IMR-90 (cell line): ENCODE results near the gene FBP1. TPM values are rescaled to one million over a fixed set of nuclear protein-coding genes. Genes with fewer than 3 reads are reported as not detected.

Experiments used
- ATAC-seq: fragments of 200-7000 bp; cut with Tn5 transposase; 2 replicates; pipeline ENCODE4 v1.9.1; 2020; ENCODE audit warnings: low read depth, mild to moderate bottlenecking, moderate library complexity
- BruUV-seq: library from RNA; stranded (reverse); fragments of 400-500 nt; replicated peaks from 2 replicates; lab custom pipeline; 2021; lab: Mats Ljungman, UMichigan
- CTCF ChIA-PET: fragments of 300-600 bp; formaldehyde crosslinking; extraction: SDS; loops from one replicate; lab custom pipeline; 2021; ENCODE audit warnings: antibody characterized with exemption; lab: Yijun Ruan, JAX
- POLR2A ChIA-PET: fragments of 300-600 bp; sonication (Branson Sonifier 250); formaldehyde crosslinking; loops from one replicate; lab custom pipeline; 2022; ENCODE audit warnings: antibody characterized with exemption; ENCODE audit not compliant: unreplicated experiment; lab: Charles Lee
- DNase-seq: peaks from one replicate; pipeline ENCODE4 v3.0.0; 2013
- H2AFZ ChIP-seq: replicated peaks from 2 replicates; pipeline ENCODE3; 2013; ENCODE audit warnings: low read length, mild to moderate bottlenecking; ENCODE audit not compliant: poor library complexity
- H2AK5ac ChIP-seq: 2 replicates; pipeline ENCODE4 v1.6.1; 2013; ENCODE audit warnings: low read depth, low read length, inconsistent platforms
- H2AK9ac ChIP-seq: replicated peaks from 2 replicates; pipeline ENCODE3; 2013; ENCODE audit warnings: mild to moderate bottlenecking, low read depth, low read length, moderate library complexity; ENCODE audit not compliant: poor library complexity
- H2BK120ac ChIP-seq: 2 replicates; pipeline ENCODE4 v1.6.1; 2013; ENCODE audit warnings: low read depth, low read length, inconsistent platforms
- H2BK15ac ChIP-seq: 3 replicates; pipeline ENCODE4 v1.6.1; 2013; ENCODE audit warnings: low read depth, low read length, inconsistent platforms
- H2BK20ac ChIP-seq: 2 replicates; pipeline ENCODE4 v1.6.1; 2013; ENCODE audit warnings: low read depth, mild to moderate bottlenecking, inconsistent platforms, low read length, moderate library complexity
- H2BK5ac ChIP-seq: 2 replicates; pipeline ENCODE4 v1.6.1; 2013; ENCODE audit warnings: mild to moderate bottlenecking, low read depth, low read length, inconsistent platforms; ENCODE audit not compliant: poor library complexity, severe bottlenecking
- H3K14ac ChIP-seq: replicated peaks from 2 replicates; pipeline ENCODE4 v1.6.1; 2013; ENCODE audit warnings: low read depth, low read length, inconsistent platforms
- H3K18ac ChIP-seq: 2 replicates; pipeline ENCODE4 v1.6.1; 2013; ENCODE audit warnings: low read depth, low read length, control low read depth
- H3K23ac ChIP-seq: 2 replicates; pipeline ENCODE4 v1.6.1; 2013; ENCODE audit warnings: low read depth, low read length, inconsistent platforms
- H3K27ac ChIP-seq: 2 replicates; pipeline ENCODE4 v1.5.1; 2013; ENCODE audit warnings: mild to moderate bottlenecking, control low read depth, low read length; ENCODE audit not compliant: insufficient read depth
- H3K27me3 ChIP-seq: 2 replicates; pipeline ENCODE4 v1.6.1; 2013; ENCODE audit warnings: low read length; ENCODE audit not compliant: control insufficient read depth, insufficient read depth
- H3K36me3 ChIP-seq: 2 replicates; pipeline ENCODE4 v1.6.1; 2013; ENCODE audit warnings: low read length, mixed read lengths; ENCODE audit not compliant: control insufficient read depth, insufficient read depth
- H3K4ac ChIP-seq: 2 replicates; pipeline ENCODE4 v1.6.1; 2013; ENCODE audit warnings: low read depth, low read length, inconsistent platforms
- H3K4me1 ChIP-seq: 2 replicates; pipeline ENCODE4 v1.6.1; 2013; ENCODE audit warnings: low read length, mixed read lengths; ENCODE audit not compliant: control insufficient read depth, insufficient read depth
- H3K4me2 ChIP-seq: 2 replicates; pipeline ENCODE4 v1.6.1; 2013; ENCODE audit warnings: low read depth, mild to moderate bottlenecking, control low read depth, low read length, moderate library complexity
- H3K4me3 ChIP-seq: 2 replicates; pipeline ENCODE4 v1.5.1; 2013; ENCODE audit warnings: low read depth, mild to moderate bottlenecking, control low read depth, low read length, moderate library complexity; ENCODE audit not compliant: insufficient read depth
- H3K56ac ChIP-seq: 2 replicates; pipeline ENCODE4 v1.6.1; 2013; ENCODE audit warnings: low read length, inconsistent platforms; ENCODE audit not compliant: insufficient read depth; ENCODE audit errors: extremely low read depth
- H3K79me1 ChIP-seq, 2 experiments: 2 replicates each; pipeline ENCODE4 v1.6.1; 2013; ENCODE audit warnings: low read length in 2 of 2, inconsistent platforms in 1 of 2, low read depth in 1 of 2
- H3K9ac ChIP-seq: 2 replicates; pipeline ENCODE4 v1.6.1; 2013; ENCODE audit warnings: low read depth, low read length, control low read depth
- H3K9me1 ChIP-seq: 2 replicates; pipeline ENCODE4 v1.6.1; 2013; ENCODE audit warnings: low read length, inconsistent platforms; ENCODE audit not compliant: insufficient read depth
- H3K9me3 ChIP-seq: 2 replicates; pipeline ENCODE4 v1.6.1; 2013; ENCODE audit warnings: low read length; ENCODE audit not compliant: control insufficient read depth, insufficient read depth
- H4K20me1 ChIP-seq: 2 replicates; pipeline ENCODE4 v1.6.1; 2013; ENCODE audit warnings: low read length, inconsistent platforms; ENCODE audit not compliant: insufficient read depth
- H4K5ac ChIP-seq: 2 replicates; pipeline ENCODE4 v1.6.1; 2013; ENCODE audit warnings: mild to moderate bottlenecking, low read depth, low read length, control low read depth
- H4K8ac ChIP-seq, 2 experiments: 2 replicates each; pipeline ENCODE4 v1.6.1; 2013; ENCODE audit warnings: low read depth in 2 of 2, low read length in 2 of 2, control low read depth in 1 of 2, inconsistent platforms in 1 of 2
- H4K91ac ChIP-seq: 2 replicates; pipeline ENCODE4 v1.6.1; 2013; ENCODE audit warnings: low read depth, low read length, inconsistent platforms; ENCODE audit not compliant: insufficient read depth
- BHLHE40 ChIP-seq: fragments of 150-350 bp; IDR thresholded peaks from 2 replicates; pipeline ENCODE4 v1.6.1; 2016; ENCODE audit warnings: mild to moderate bottlenecking, low read depth, low read length
- CEBPB ChIP-seq: IDR thresholded peaks from 2 replicates; pipeline ENCODE4 v1.6.1; 2012; ENCODE audit warnings: low read depth, low read length, improper control_type of control experiment
- CHD1 ChIP-seq: IDR thresholded peaks from 2 replicates; pipeline ENCODE4 v1.6.1; 2012; ENCODE audit warnings: low read depth, low read length, improper control_type of control experiment
- CTCF ChIP-seq: conservative IDR thresholded peaks from 2 replicates; pipeline ENCODE4 v1.5.1; 2012; ENCODE audit warnings: mild to moderate bottlenecking, low read depth, low read length, improper control_type of control experiment
- ELK1 ChIP-seq: fragments of 150-350 bp; IDR thresholded peaks from 2 replicates; pipeline ENCODE4 v1.6.1; 2016; ENCODE audit warnings: low read depth, mild to moderate bottlenecking, low read length, moderate library complexity, borderline replicate concordance
- FOS ChIP-seq: fragments of 150-350 bp; IDR thresholded peaks from 2 replicates; pipeline ENCODE4 v1.6.1; 2016; ENCODE audit warnings: low read depth, low read length
- MAFK ChIP-seq: IDR thresholded peaks from 2 replicates; pipeline ENCODE4 v1.6.1; 2012; ENCODE audit warnings: low read depth, low read length, improper control_type of control experiment
- MAZ ChIP-seq: IDR thresholded peaks from 2 replicates; pipeline ENCODE4 v1.6.1; 2012; ENCODE audit warnings: low read depth, mild to moderate bottlenecking, low read length, improper control_type of control experiment, moderate library complexity, borderline replicate concordance
- MXI1 ChIP-seq: IDR thresholded peaks from 2 replicates; pipeline ENCODE4 v1.6.1; 2012; ENCODE audit warnings: low read depth, mild to moderate bottlenecking, low read length, moderate library complexity, borderline replicate concordance
- NFE2L2 ChIP-seq: fragments of 150-350 bp; IDR thresholded peaks from 2 replicates; pipeline ENCODE4 v1.6.1; 2016; ENCODE audit warnings: low read depth, mild to moderate bottlenecking, low read length
- POLR2A ChIP-seq: IDR thresholded peaks from 2 replicates; pipeline ENCODE4 v1.6.1; 2012; ENCODE audit warnings: mild to moderate bottlenecking, low read depth, low read length
- RAD21 ChIP-seq: IDR thresholded peaks from 2 replicates; pipeline ENCODE4 v1.6.1; 2012; ENCODE audit warnings: low read length, improper control_type of control experiment
- RCOR1 ChIP-seq: IDR thresholded peaks from 2 replicates; pipeline ENCODE4 v1.6.1; 2012; ENCODE audit warnings: mild to moderate bottlenecking, low read length, improper control_type of control experiment; ENCODE audit not compliant: insufficient replicate concordance
- RFX5 ChIP-seq: IDR thresholded peaks from 2 replicates; pipeline ENCODE4 v1.8.0; 2012; ENCODE audit warnings: low read depth, mild to moderate bottlenecking, low read length, moderate library complexity
- SMC3 ChIP-seq: fragments of 150-350 bp; IDR thresholded peaks from 2 replicates; pipeline ENCODE4 v1.6.1; 2016; ENCODE audit warnings: low read depth, mild to moderate bottlenecking, antibody characterized with exemption, low read length, moderate library complexity
- USF2 ChIP-seq: fragments of 150-350 bp; IDR thresholded peaks from 2 replicates; pipeline ENCODE4 v1.6.1; 2017; ENCODE audit warnings: mild to moderate bottlenecking, antibody characterized with exemption, low read length, low read depth
- WGBS, 2 experiments: methylation state at CpG; one replicate each; pipeline versions ENCODE4 v1.1.5 to v1.1.7; 2013; ENCODE audit warnings: missing lambda C conversion rate in 2 of 2; ENCODE audit not compliant: insufficient read length in 1 of 2; ENCODE audit errors: extremely low coverage in 2 of 2; 5-methylcytosine and 5-hydroxymethylcytosine counted together
- dilution Hi-C: fragments of 300-500 bp; cut with HindIII; formaldehyde crosslinking; loops from one replicate; pipeline ENCODE4 v1.14.3; 2018; ENCODE audit warnings: low sequenced_read_pairs; ENCODE audit not compliant: unreplicated experiment
- in situ Hi-C: fragments of 300-500 bp; cut with MboI; formaldehyde crosslinking; loops from 3 replicates; pipeline ENCODE4 v1.14.3; 2019; ENCODE audit warnings: low sequenced_read_pairs, inconsistent platforms, mixed read lengths
- intact Hi-C: fragments of 100-400 bp; cut with micrococcal nuclease; formaldehyde crosslinking; loops from 2 replicates; pipeline ENCODE4 v1.10.0; 2022
- polyA plus RNA-seq, 3 experiments: library from polyadenylated mRNA; depleted of rRNA; stranded (reverse); fragments of >200 nt; gene quantifications; 2 replicates each; pipeline ENCODE4 v1.2.3, GENCODE V29; 2012; ENCODE audit warnings: low replicate concordance in 1 of 3
- total RNA-seq: library from RNA; depleted of rRNA; stranded (reverse); fragments of >200 nt; gene quantifications from 2 replicates; pipeline ENCODE4 v1.2.3, GENCODE V29; 2012

FBP1 gene
- total and polyA plus RNA-seq, 2 of the 4 experiments (the other 2 are of a cell fraction): not detected

- Histone ChIP-seq H2BK5ac (no peak overlapping the region), H3K4me1 (no peaks in the 10 kb centered on the region), H2AK5ac (no peak overlapping the region), H3K4me2 (no peak overlapping the region), H3K23ac (no peak overlapping the region), H2AFZ (no peak overlapping the region), H2BK15ac (no peak overlapping the region), H4K8ac (no peak overlapping the region), H3K56ac (no peak overlapping the region), H3K79me1 (no peaks in the 10 kb centered on the region), H3K4me3 (no peak overlapping the region), H4K20me1 (no peaks in the 10 kb centered on the region), H3K4ac (no peak overlapping the region), H3K36me3 (no peaks in the 10 kb centered on the region), H3K27ac (no peak overlapping the region), H3K14ac (no peak overlapping the region), H2AK9ac (no peak overlapping the region), H2BK120ac (no peak overlapping the region), H3K27me3 (peaks cover 6% of the 10 kb centered on the region), H3K18ac (no peak overlapping the region), H4K91ac (no peak overlapping the region), H2BK20ac (no peak overlapping the region), H3K9me1 (no peaks in the 10 kb centered on the region), H3K9me3 (no peaks in the 10 kb centered on the region), H3K9ac (no peak overlapping the region), H4K5ac (no peak overlapping the region)
- TF ChIP-seq SMC3 (no peak), CTCF (no peak), ELK1 (no peak), USF2 (no peak), POLR2A (no peak), MAFK (no peak), CHD1 (no peak), BHLHE40 (no peak), FOS (no peak), MXI1 (no peak), RCOR1 (no peak), RFX5 (no peak), CEBPB (no peak), MAZ (no peak), NFE2L2 (no peak), RAD21 (no peak)
- no TSS peak for BruUV-seq
- ChIA-PET CTCF (no interaction called here), POLR2A (no interaction called here)
- dilution Hi-C loops: no loop called here
- intact Hi-C loops: no loop called here
- WGBS, 2 experiments: 86% methylated on average over 3 of the region's 9 CpGs; no CpG with 5 or more reads in 1 of the 2 experiments
- ATAC-seq (no peak; the same call in 1 of the 2 replicates), DNase-seq (no peak)
- in situ Hi-C loops: no loop called here
These were observed 16.1 kb downstream of the FBP1 start for GRCh38 chr9:94623253-94623652.
